ENCODE measurements around the gene HECW1. TPM values are rescaled to one million over a fixed set of nuclear protein-coding genes. Genes with fewer than 3 reads are reported as not detected.

The HECW1 gene
- total RNA-seq, 1 experiment from 2014 or later: 2.7 TPM

- Histone ChIP-seq H4K20me1 (ENCODE audit: insufficient read depth) (no peaks in the 10 kb centered on the region), H3K9me2 (ENCODE audit: insufficient read depth) (no peaks in the 10 kb centered on the region), H3K36me3 (ENCODE audit: low read depth) (no peaks in the 10 kb centered on the region), H3F3A (ENCODE audit: insufficient read depth, low read depth) (no peaks in the 10 kb centered on the region), H3K4me3 (no peak overlapping the region), H3K4me2 (no peak overlapping the region), H3K9me3 (ENCODE audit: insufficient read depth, low read depth) (no peaks in the 10 kb centered on the region), H3K4me1 (replicated peaks; ENCODE audit: insufficient read depth) (0 out of 2 replicates have a peak, but pooled peaks cover 3% of the 10 kb centered on the region), H3K79me2 (ENCODE audit: low read depth) (no peaks in the 10 kb centered on the region), H3K27ac (no peak overlapping the region), H2AFZ (no peak overlapping the region), H3K27me3 (ENCODE audit: insufficient read depth, low read depth) (no peaks in the 10 kb centered on the region; the same call in 1 of the 2 replicates)
- ChIA-PET CTCF (no interaction called here), POLR2A (ENCODE audit: unreplicated experiment) (no interaction called here)
- no peak for DNase-seq
- intact Hi-C loops (cut with micrococcal nuclease; ENCODE audit: unreplicated experiment): no loop called here
- TF ChIP-seq, protein P1, sequence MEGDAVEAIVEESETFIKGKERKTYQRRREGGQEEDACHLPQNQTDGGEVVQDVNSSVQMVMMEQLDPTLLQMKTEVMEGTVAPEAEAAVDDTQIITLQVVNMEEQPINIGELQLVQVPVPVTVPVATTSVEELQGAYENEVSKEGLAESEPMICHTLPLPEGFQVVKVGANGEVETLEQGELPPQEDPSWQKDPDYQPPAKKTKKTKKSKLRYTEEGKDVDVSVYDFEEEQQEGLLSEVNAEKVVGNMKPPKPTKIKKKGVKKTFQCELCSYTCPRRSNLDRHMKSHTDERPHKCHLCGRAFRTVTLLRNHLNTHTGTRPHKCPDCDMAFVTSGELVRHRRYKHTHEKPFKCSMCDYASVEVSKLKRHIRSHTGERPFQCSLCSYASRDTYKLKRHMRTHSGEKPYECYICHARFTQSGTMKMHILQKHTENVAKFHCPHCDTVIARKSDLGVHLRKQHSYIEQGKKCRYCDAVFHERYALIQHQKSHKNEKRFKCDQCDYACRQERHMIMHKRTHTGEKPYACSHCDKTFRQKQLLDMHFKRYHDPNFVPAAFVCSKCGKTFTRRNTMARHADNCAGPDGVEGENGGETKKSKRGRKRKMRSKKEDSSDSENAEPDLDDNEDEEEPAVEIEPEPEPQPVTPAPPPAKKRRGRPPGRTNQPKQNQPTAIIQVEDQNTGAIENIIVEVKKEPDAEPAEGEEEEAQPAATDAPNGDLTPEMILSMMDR (conservative IDR thresholded peaks at IDR 0.05): no peak
- no peak for TF ChIP-seq EZH2 (IDR thresholded peaks at IDR 0.05; ENCODE audit: low read depth)
- no TSS peak for BruUV-seq (replicated peaks)
These were observed 318.7 kb downstream of the HECW1 start for GRCh38 chr7:43431020-43431595.

- ChIA-PET CTCF (no interaction called here), POLR2A (ENCODE audit: unreplicated experiment) (no interaction called here)
- no peak overlapping the region for H3K27ac ChIP-seq
- H3K36me3 ChIP-seq (ENCODE audit: low read depth): no peaks in the 10 kb centered on the region
- H3K9me3 ChIP-seq (ENCODE audit: insufficient read depth, low read depth): no peaks in the 10 kb centered on the region
- no peaks in the 10 kb centered on the region; the same call in 1 of the 2 replicates for H3K27me3 ChIP-seq (ENCODE audit: insufficient read depth, low read depth)
- H3K4me2 ChIP-seq: no peak overlapping the region
- H3F3A ChIP-seq (ENCODE audit: insufficient read depth, low read depth): no peaks in the 10 kb centered on the region
- TF ChIP-seq EZH2 (IDR thresholded peaks at IDR 0.05; ENCODE audit: low read depth): no peak
- TF ChIP-seq, protein P1 (conservative IDR thresholded peaks at IDR 0.05): no peak
- no peak overlapping the region for H3K4me3 ChIP-seq
- DNase-seq: no peak
- H4K20me1 ChIP-seq (ENCODE audit: insufficient read depth): no peaks in the 10 kb centered on the region
- 0 out of 2 replicates have a peak, but pooled peaks cover 3% of the 10 kb centered on the region for H3K4me1 ChIP-seq (replicated peaks; ENCODE audit: insufficient read depth)
- intact Hi-C loops (cut with micrococcal nuclease; ENCODE audit: unreplicated experiment): no loop called here
- no peaks in the 10 kb centered on the region for H3K9me2 ChIP-seq (ENCODE audit: insufficient read depth)
- no peaks in the 10 kb centered on the region for H3K79me2 ChIP-seq (ENCODE audit: low read depth)
- H2AFZ ChIP-seq: no peak overlapping the region
- BruUV-seq (replicated peaks): no TSS peak
These were observed 321.2 kb downstream of the HECW1 start for GRCh38 chr7:43433639-43434038.

DNA sequence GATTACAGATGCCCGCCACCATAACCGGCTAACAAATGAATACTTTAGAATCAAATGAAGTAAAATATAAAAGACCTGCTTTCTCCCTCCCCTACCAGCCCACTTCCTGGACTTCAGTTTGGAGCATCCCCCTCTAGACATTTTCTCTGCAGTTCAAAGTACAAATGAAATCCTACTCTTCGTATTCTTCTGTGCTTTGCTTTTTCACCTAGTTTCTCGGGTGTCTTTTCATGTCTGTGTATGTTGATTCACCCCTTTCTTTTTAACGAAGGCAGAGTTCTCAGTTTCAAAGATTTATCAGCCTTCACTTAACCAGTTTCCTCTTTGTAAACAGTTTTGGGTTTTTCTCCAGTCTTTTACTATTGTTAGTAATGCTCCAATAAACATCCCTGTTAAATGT is 324.6 kb downstream of the HECW1 start:
- no peaks in the 10 kb centered on the region for H3K79me2 ChIP-seq (ENCODE audit: low read depth)
- no peaks in the 10 kb centered on the region for H3K9me2 ChIP-seq (ENCODE audit: insufficient read depth)
- DNase-seq: no peak
- H3K4me1 ChIP-seq (replicated peaks; ENCODE audit: insufficient read depth): no peaks in the 10 kb centered on the region
- H3K27ac ChIP-seq: no peak overlapping the region
- peaks cover 3% of the 10 kb centered on the region; the same call in 1 of the 2 replicates for H3K27me3 ChIP-seq (ENCODE audit: insufficient read depth, low read depth)
- TF ChIP-seq EZH2 (IDR thresholded peaks at IDR 0.05; ENCODE audit: low read depth): no peak
- TF ChIP-seq, protein P1 (conservative IDR thresholded peaks at IDR 0.05): no peak
- H3K4me2 ChIP-seq: no peak overlapping the region
- intact Hi-C loops (cut with micrococcal nuclease; ENCODE audit: unreplicated experiment): no loop called here
- BruUV-seq (replicated peaks): no TSS peak
- no peak overlapping the region for H3K4me3 ChIP-seq
- no peak overlapping the region for H2AFZ ChIP-seq
- no peaks in the 10 kb centered on the region for H3K36me3 ChIP-seq (ENCODE audit: low read depth)
- CTCF ChIA-PET: no interaction called here
- H3K9me3 ChIP-seq (ENCODE audit: insufficient read depth, low read depth): no peaks in the 10 kb centered on the region
- no peaks in the 10 kb centered on the region for H3F3A ChIP-seq (ENCODE audit: insufficient read depth, low read depth)
- POLR2A ChIA-PET (ENCODE audit: unreplicated experiment): no interaction called here
- no peaks in the 10 kb centered on the region for H4K20me1 ChIP-seq (ENCODE audit: insufficient read depth)

Measured in PC-9 (cell line).